IPS-20b (cell line): ENCODE data around the gene MPHOSPH6.
A peak's percentile ranks its signal among the peaks of the same experiment; 100 is the strongest.

Experiments used
- H3K27ac ChIP-seq: one replicate; pipeline ENCODE4 v1.5.1; 2013; ENCODE audit warnings: low read length
- H3K27me3 ChIP-seq: 2 replicates; pipeline ENCODE4 v1.6.1; 2013; ENCODE audit warnings: mild to moderate bottlenecking, low read length, inconsistent platforms; ENCODE audit not compliant: insufficient read depth
- H3K36me3 ChIP-seq: 2 replicates; pipeline ENCODE4 v1.6.1; 2013; ENCODE audit warnings: low read depth, mild to moderate bottlenecking, inconsistent platforms, low read length, moderate library complexity; ENCODE audit not compliant: insufficient read depth
- H3K4me1 ChIP-seq: 2 replicates; pipeline ENCODE4 v1.6.1; 2013; ENCODE audit warnings: mild to moderate bottlenecking, control low read depth, inconsistent platforms, low read length, moderate library complexity; ENCODE audit not compliant: insufficient read depth
- H3K4me3 ChIP-seq: 2 replicates; pipeline ENCODE4 v1.5.1; 2013; ENCODE audit warnings: mild to moderate bottlenecking, low read length, inconsistent platforms
- H3K9ac ChIP-seq: 2 replicates; pipeline ENCODE4 v1.6.1; 2013; ENCODE audit warnings: low read depth, mild to moderate bottlenecking, inconsistent platforms, low read length, moderate library complexity
- H3K9me3 ChIP-seq: 2 replicates; pipeline ENCODE4 v1.6.1; 2013; ENCODE audit warnings: mild to moderate bottlenecking, low read depth, low read length, inconsistent platforms; ENCODE audit not compliant: insufficient read depth

The MPHOSPH6 gene

GRCh38 chr16:82138478-82139285 lies 31.3 kb downstream of the MPHOSPH6 start:
- peaks cover 24% of the 10 kb centered on the region for H3K36me3 ChIP-seq
- H3K9me3 ChIP-seq = no peaks in the 10 kb centered on the region
- H3K27me3 ChIP-seq = no peaks in the 10 kb centered on the region
- H3K4me1 ChIP-seq = peaks cover 8% of the 10 kb centered on the region; the same call in 1 of the 2 replicates
- peak overlapping the region; percentile 12 for H3K27ac ChIP-seq
- H3K9ac ChIP-seq = no peak overlapping the region
- peak overlapping the region; percentile 37; the same call in 1 of the 2 replicates for H3K4me3 ChIP-seq

GRCh38 chr16:82137822-82138167 lies 32.2 kb downstream of the MPHOSPH6 start:
- Histone ChIP-seq H3K27me3 (no peaks in the 10 kb centered on the region), H3K9me3 (no peaks in the 10 kb centered on the region), H3K9ac (no peak overlapping the region), H3K27ac (no peak overlapping the region), H3K36me3 (peaks cover 24% of the 10 kb centered on the region), H3K4me3 (no peak overlapping the region), H3K4me1 (peaks cover 8% of the 10 kb centered on the region; the same call in 1 of the 2 replicates)

- H3K27ac ChIP-seq = no peak overlapping the region
- no peak overlapping the region for H3K4me3 ChIP-seq
- H3K27me3 ChIP-seq = no peaks in the 10 kb centered on the region
- H3K4me1 ChIP-seq = peaks cover 8% of the 10 kb centered on the region; the same call in 1 of the 2 replicates
- H3K9ac ChIP-seq = no peak overlapping the region
- H3K36me3 ChIP-seq = peaks cover 24% of the 10 kb centered on the region
- H3K9me3 ChIP-seq = no peaks in the 10 kb centered on the region
These were observed 32.8 kb downstream of the MPHOSPH6 start for GRCh38 chr16:82136956-82137821.

GRCh38 chr16:82135844-82136243 lies 34.2 kb downstream of the MPHOSPH6 start:
- Histone ChIP-seq H3K9ac (no peak overlapping the region), H3K9me3 (no peaks in the 10 kb centered on the region), H3K4me1 (peaks cover 8% of the 10 kb centered on the region; the same call in 1 of the 2 replicates), H3K27me3 (no peaks in the 10 kb centered on the region), H3K4me3 (no peak overlapping the region), H3K27ac (no peak overlapping the region), H3K36me3 (peaks cover 24% of the 10 kb centered on the region)

- no peak overlapping the region for H3K27ac ChIP-seq
- H3K27me3 ChIP-seq = no peaks in the 10 kb centered on the region
- H3K9ac ChIP-seq = no peak overlapping the region
- no peaks in the 10 kb centered on the region for H3K9me3 ChIP-seq
- peaks cover 8% of the 10 kb centered on the region; the same call in 1 of the 2 replicates for H3K4me1 ChIP-seq
- H3K36me3 ChIP-seq = peaks cover 24% of the 10 kb centered on the region
- H3K4me3 ChIP-seq = no peak overlapping the region
These were observed 35.2 kb downstream of the MPHOSPH6 start for GRCh38 chr16:82134846-82135245.

GRCh38 chr16:82133798-82134197 lies 36.2 kb downstream of the MPHOSPH6 start:
- Histone ChIP-seq H3K36me3 (peaks cover 23% of the 10 kb centered on the region), H3K9ac (no peak overlapping the region), H3K4me1 (peaks cover 5% of the 10 kb centered on the region; the same call in 1 of the 2 replicates), H3K27ac (no peak overlapping the region), H3K27me3 (no peaks in the 10 kb centered on the region), H3K9me3 (no peaks in the 10 kb centered on the region), H3K4me3 (no peak overlapping the region)

- no peak overlapping the region for H3K9ac ChIP-seq
- H3K4me1 ChIP-seq = peaks cover 10% of the 10 kb centered on the region; the same call in 1 of the 2 replicates
- no peaks in the 10 kb centered on the region for H3K27me3 ChIP-seq
- H3K9me3 ChIP-seq = no peaks in the 10 kb centered on the region
- no peaks in the 10 kb centered on the region for H3K36me3 ChIP-seq
- no peak overlapping the region for H3K4me3 ChIP-seq
- H3K27ac ChIP-seq = no peak overlapping the region
These were observed 40.1 kb downstream of the MPHOSPH6 start for GRCh38 chr16:82129881-82130280.

GRCh38 chr16:82124651-82125050 lies 45.4 kb downstream of the MPHOSPH6 start:
- H3K27me3 ChIP-seq = no peaks in the 10 kb centered on the region
- H3K9ac ChIP-seq = no peak overlapping the region
- peaks cover 10% of the 10 kb centered on the region; the same call in 1 of the 2 replicates for H3K4me1 ChIP-seq
- H3K36me3 ChIP-seq = no peaks in the 10 kb centered on the region
- H3K9me3 ChIP-seq = no peaks in the 10 kb centered on the region
- H3K27ac ChIP-seq = no peak overlapping the region
- no peak overlapping the region for H3K4me3 ChIP-seq

- no peaks in the 10 kb centered on the region for H3K4me1 ChIP-seq
- H3K27ac ChIP-seq = no peak overlapping the region
- H3K27me3 ChIP-seq = no peaks in the 10 kb centered on the region
- no peak overlapping the region for H3K4me3 ChIP-seq
- H3K9me3 ChIP-seq = no peaks in the 10 kb centered on the region
- no peaks in the 10 kb centered on the region for H3K36me3 ChIP-seq
- H3K9ac ChIP-seq = no peak overlapping the region
These were observed 50.6 kb downstream of the MPHOSPH6 start for GRCh38 chr16:82119405-82119804.

GRCh38 chr16:82118749-82119148 lies 51.3 kb downstream of the MPHOSPH6 start:
- Histone ChIP-seq H3K9ac (no peak overlapping the region), H3K4me1 (no peaks in the 10 kb centered on the region), H3K36me3 (no peaks in the 10 kb centered on the region), H3K27ac (no peak overlapping the region), H3K27me3 (no peaks in the 10 kb centered on the region), H3K4me3 (no peak overlapping the region), H3K9me3 (no peaks in the 10 kb centered on the region)

- H3K27ac ChIP-seq = no peak overlapping the region
- H3K9me3 ChIP-seq = no peaks in the 10 kb centered on the region
- H3K4me1 ChIP-seq = no peaks in the 10 kb centered on the region
- no peak overlapping the region for H3K9ac ChIP-seq
- no peaks in the 10 kb centered on the region for H3K27me3 ChIP-seq
- no peak overlapping the region for H3K4me3 ChIP-seq
- no peaks in the 10 kb centered on the region for H3K36me3 ChIP-seq
These were observed 53.5 kb downstream of the MPHOSPH6 start for GRCh38 chr16:82116535-82116934.
